RKO (cell line): ENCODE data around the gene SYNGR2.
A peak's percentile ranks its signal among the peaks of the same experiment; 100 is the strongest.

Experiments used
- DNase-seq: peaks from one replicate; pipeline ENCODE4 v3.0.0-alpha.2; 2016; ENCODE audit warnings: low spot score

SYNGR2 gene

DNA sequence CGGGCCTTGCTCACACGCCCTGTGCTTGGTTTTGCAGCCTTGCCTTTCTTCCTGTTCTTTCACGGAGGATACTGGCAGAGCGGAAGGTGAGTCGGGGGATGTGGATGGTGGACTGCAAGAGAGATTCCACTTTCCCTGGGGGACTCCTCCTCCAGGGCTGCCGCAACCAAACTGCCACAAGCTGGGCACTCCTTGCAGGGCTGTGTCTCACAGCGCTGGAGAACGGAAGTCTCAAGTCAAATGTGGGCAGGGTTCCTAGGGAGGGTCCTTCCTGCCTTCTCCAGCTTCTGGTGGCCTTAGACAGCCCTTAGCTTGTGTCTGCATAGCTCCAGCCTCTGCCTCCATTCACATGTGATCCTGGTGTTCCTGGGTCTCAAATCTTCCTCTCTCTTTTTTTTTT, 34.3 kb downstream of the SYNGR2 start:
- no peak for DNase-seq

DNA sequence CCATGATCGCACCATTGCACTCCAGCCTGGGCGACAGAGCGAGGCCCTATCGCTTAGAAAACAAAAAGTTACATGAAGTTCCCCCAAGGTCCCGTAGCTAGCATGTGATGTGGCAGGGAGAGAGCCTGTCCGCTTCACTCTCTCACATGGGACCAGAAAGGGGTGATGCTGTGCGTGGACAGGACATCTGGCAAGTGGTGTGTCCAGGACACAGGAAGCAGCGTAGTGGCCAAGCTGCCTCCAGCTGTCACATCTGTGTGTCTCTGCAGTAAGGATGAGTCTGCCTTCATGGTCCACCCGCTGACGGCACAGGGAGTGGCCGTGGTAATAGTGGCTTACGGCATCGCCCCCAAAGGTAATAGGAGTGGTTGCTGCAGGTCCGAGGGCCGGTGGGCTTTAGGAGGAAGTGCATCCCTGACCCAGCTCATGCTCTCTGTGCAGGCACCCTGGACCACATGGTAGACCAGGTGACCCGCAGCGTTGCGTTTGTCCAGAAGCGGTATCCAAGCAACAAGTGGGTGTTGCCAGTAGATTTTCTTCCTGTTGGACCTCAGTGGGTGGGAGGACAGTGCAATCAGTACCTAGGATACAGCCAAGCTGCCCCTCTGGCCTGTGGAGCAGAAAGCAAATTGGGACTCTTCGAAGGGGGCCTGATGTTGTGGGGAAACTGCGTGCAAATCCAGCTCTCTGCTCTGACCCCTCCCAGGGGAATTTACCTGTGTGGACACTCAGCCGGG, 36.2 kb downstream of the SYNGR2 start:
- no peak for DNase-seq

GRCh38 chr17:78205124-78205775, 36.9 kb downstream of the SYNGR2 start:
- no peak for DNase-seq

GRCh38 chr17:78206298-78206697, 37.9 kb downstream of the SYNGR2 start:
- no peak for DNase-seq

- no peak for DNase-seq
These were observed 40.1 kb downstream of the SYNGR2 start for GRCh38 chr17:78208486-78208885.

DNA sequence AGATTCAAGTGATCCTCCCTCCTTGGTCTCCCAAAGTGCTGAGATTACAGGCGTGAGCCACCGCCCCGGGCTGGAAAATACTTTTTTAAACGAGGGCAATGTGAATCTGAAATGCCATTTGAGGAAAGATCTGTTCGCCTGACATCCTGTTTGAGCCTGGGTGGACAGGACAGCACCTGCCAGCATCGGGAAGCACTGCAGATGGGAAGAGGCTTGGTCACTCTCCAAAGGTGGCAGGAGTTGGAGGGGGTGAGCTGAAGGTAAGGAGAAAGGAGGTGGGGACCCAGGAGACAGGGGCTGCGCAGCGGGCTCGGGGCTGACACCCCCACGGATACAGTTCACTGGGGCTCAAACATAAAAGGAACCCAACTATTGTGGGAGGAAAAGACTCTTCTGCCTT, 41.7 kb downstream of the SYNGR2 start:
- no peak for DNase-seq

DNA sequence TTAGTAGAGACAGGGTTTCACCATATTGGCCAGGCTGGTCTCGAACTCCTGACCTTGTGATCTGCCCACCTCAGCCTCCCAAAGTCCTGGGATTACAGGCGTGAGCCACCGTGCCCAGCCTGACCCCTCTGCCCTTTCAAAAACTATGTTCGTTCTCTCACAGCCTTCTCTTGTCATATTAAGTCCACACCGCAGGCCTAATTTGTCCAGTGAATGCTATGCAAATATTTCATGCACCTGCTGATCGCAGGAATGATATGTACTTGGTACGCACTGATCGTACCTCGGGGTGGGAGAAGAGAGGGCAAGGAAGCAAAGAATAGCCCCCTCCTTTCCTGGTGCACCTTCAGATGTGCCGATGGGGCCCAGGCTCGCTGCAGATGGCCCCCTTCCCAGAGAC, 42.7 kb downstream of the SYNGR2 start:
- no peak for DNase-seq

DNA sequence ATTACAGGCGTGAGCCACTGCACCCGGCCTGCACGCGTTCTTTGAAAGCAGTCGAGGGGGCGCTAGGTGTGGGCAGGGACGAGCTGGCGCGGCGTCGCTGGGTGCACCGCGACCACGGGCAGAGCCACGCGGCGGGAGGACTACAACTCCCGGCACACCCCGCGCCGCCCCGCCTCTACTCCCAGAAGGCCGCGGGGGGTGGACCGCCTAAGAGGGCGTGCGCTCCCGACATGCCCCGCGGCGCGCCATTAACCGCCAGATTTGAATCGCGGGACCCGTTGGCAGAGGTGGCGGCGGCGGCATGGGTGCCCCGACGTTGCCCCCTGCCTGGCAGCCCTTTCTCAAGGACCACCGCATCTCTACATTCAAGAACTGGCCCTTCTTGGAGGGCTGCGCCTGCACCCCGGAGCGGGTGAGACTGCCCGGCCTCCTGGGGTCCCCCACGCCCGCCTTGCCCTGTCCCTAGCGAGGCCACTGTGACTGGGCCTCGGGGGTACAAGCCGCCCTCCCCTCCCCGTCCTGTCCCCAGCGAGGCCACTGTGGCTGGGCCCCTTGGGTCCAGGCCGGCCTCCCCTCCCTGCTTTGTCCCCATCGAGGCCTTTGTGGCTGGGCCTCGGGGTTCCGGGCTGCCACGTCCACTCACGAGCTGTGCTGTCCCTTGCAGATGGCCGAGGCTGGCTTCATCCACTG, 45.8 kb downstream of the SYNGR2 start, which contains the start of gene BIRC5:
Gene BIRC5, plus strand, starts transcription at position 238 of the 690 bp plus-strand sequence. Its CDS starts 64 bp downstream, at position 302.
- DNase-seq, result peak; percentile 89

- DNase-seq, result no peak
These were observed 46.3 kb downstream of the SYNGR2 start for GRCh38 chr17:78214706-78215061.

- DNase-seq, result no peak
These were observed 51.2 kb downstream of the SYNGR2 start for GRCh38 chr17:78219396-78220150.
